ENCODE data around the gene GTF3C5.

The GTF3C5 gene

GRCh38 chr9:133002147-133003070, 28.4 kb upstream of the GTF3C5 start:
- peaks cover 4% of the 10 kb centered on the region for H3K27me3 ChIP-seq (ENCODE audit: insufficient read depth, low read depth, severe bottlenecking)

GRCh38 chr9:133003071-133003461, 27.7 kb upstream of the GTF3C5 start:
- Histone ChIP-seq H3K27ac (no peak overlapping the region), H3K27me3 (ENCODE audit: insufficient read depth, low read depth, severe bottlenecking) (peaks cover 11% of the 10 kb centered on the region), H3K4me3 (ENCODE audit: low read depth, low read length) (no peak overlapping the region), H3K36me3 (no peaks in the 10 kb centered on the region), H3K9me3 (ENCODE audit: severe bottlenecking) (peaks cover 7% of the 10 kb centered on the region)
- TF ChIP-seq CTCF (IDR thresholded peaks at IDR 0.05; ENCODE audit: low read depth, low read length), result no peak
- no peak for DNase-seq

More at GRCh38 chr9:133002147-133003070, 28.4 kb upstream of the GTF3C5 start:
- no peak for TF ChIP-seq CTCF (IDR thresholded peaks at IDR 0.05; ENCODE audit: low read depth, low read length)
- H3K27ac ChIP-seq, result no peak overlapping the region
- no peaks in the 10 kb centered on the region for H3K36me3 ChIP-seq
- peaks cover 7% of the 10 kb centered on the region for H3K9me3 ChIP-seq (ENCODE audit: severe bottlenecking)
- H3K4me3 ChIP-seq (ENCODE audit: low read depth, low read length), result no peak overlapping the region
- no peak for DNase-seq

GRCh38 chr9:133003671-133004090, 27.1 kb upstream of the GTF3C5 start:
- TF ChIP-seq CTCF (IDR thresholded peaks at IDR 0.05; ENCODE audit: low read depth, low read length), result no peak
- peak; percentile 4 for DNase-seq
- Histone ChIP-seq H3K27ac (no peak overlapping the region), H3K4me3 (ENCODE audit: low read depth, low read length) (no peak overlapping the region), H3K9me3 (ENCODE audit: severe bottlenecking) (peaks cover 10% of the 10 kb centered on the region), H3K36me3 (no peaks in the 10 kb centered on the region), H3K27me3 (ENCODE audit: insufficient read depth, low read depth, severe bottlenecking) (peaks cover 17% of the 10 kb centered on the region)

GRCh38 chr9:133004091-133004998, 26.5 kb upstream of the GTF3C5 start:
- Histone ChIP-seq H3K4me3 (ENCODE audit: low read depth, low read length) (no peak overlapping the region), H3K36me3 (no peaks in the 10 kb centered on the region), H3K9me3 (ENCODE audit: severe bottlenecking) (peaks cover 12% of the 10 kb centered on the region), H3K27ac (no peak overlapping the region), H3K27me3 (ENCODE audit: insufficient read depth, low read depth, severe bottlenecking) (peaks cover 23% of the 10 kb centered on the region)
- DNase-seq, result peak; percentile 6
- no peak for TF ChIP-seq CTCF (IDR thresholded peaks at IDR 0.05; ENCODE audit: low read depth, low read length)

GRCh38 chr9:133004999-133005760, 25.6 kb upstream of the GTF3C5 start:
- H3K4me3 ChIP-seq (ENCODE audit: low read depth, low read length), result no peak overlapping the region

More at GRCh38 chr9:133004999-133005760, 25.6 kb upstream of the GTF3C5 start:
- Histone ChIP-seq H3K9me3 (ENCODE audit: severe bottlenecking) (peaks cover 12% of the 10 kb centered on the region), H3K27me3 (ENCODE audit: insufficient read depth, low read depth, severe bottlenecking) (peaks cover 32% of the 10 kb centered on the region), H3K27ac (no peak overlapping the region), H3K36me3 (no peaks in the 10 kb centered on the region)
- TF ChIP-seq CTCF (IDR thresholded peaks at IDR 0.05; ENCODE audit: low read depth, low read length), result no peak
- peak; percentile 5 for DNase-seq
